ACHN (cell line): Measurements from ENCODE around the gene DLG4.
A peak's percentile ranks its signal among the peaks of the same experiment; 100 is the strongest.
"Not testable (repeated sequence)": the region's sequence is repeated elsewhere in the genome, so short reads cannot be mapped to it uniquely, and the experiment has no call there.

Source experiments
- DNase-seq: peaks from one replicate; pipeline ENCODE4 v3.0.0-alpha.2; 2015
- in situ Hi-C: cut with HindIII; loops from 2 replicates; pipeline ENCODE4 v1.10.0; 2017; ENCODE audit warnings: low sequenced_read_pairs, low pct_ligation_motif_present, low pct_unique_long_range_greater_than_20kb

DLG4 gene

GRCh38 chr17:7204336-7204735 is 15.3 kb downstream of the DLG4 start:
- no peak for DNase-seq
- in situ Hi-C loops, result no loop called here

DNA sequence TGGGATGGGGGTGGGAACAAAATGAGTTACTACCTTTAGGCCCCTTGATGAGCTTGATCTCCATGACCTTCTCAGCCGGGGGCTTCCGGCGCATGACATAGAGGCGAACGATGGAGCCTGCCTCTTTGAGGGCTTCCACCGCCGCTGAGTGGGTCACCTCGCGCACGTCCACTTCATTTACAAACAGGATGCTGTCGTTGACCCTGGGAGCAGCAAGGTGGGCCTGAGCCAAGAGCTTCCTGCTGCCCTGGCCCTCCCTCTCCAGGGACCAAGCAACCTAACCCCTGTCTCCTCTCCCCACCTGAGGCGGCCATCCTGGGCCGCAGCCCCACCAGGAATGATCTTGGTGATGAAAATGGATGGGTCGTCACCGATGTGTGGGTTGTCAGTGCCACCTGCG is 16.2 kb downstream of the DLG4 start:
- no peak for DNase-seq
- in situ Hi-C loops, result no loop called here

DNA sequence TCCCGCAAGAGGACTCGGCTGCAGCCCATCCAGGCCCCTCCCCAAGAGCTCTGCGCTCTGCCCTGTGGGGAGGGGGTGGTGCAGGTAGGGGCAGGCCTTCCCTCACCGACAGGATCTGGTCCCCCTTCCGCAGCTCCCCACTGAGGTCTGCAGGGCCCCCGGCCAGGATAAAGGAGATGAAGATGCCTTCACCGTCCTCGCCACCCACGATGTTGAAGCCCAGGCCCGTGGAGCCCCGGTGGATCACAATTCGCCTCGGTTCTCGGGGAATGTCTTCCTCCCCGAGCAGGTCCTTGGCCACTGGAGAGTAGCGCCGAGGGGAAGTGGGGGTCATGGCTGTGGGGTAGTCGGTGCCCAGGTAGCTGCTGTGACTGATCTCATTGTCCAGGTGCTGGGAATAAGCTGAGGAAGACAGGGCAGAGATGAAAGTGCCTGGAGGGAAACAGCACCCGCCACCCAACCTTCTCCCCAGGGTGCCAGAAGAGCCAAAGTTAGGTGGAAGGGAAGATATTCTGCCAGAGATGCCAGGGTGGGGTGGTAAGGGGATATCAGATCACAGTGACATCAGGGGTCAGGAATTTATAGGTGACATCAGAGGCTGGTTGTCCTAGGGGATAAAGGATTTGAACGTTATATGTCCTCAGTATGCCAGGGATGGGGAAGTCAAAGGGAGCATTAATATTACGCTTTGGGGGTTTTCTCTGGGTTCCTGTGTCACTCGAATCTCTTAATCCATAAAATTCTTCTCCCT is 22.8 kb downstream of the DLG4 start:
- no peak for DNase-seq
- in situ Hi-C loops, result no loop called here

DNA sequence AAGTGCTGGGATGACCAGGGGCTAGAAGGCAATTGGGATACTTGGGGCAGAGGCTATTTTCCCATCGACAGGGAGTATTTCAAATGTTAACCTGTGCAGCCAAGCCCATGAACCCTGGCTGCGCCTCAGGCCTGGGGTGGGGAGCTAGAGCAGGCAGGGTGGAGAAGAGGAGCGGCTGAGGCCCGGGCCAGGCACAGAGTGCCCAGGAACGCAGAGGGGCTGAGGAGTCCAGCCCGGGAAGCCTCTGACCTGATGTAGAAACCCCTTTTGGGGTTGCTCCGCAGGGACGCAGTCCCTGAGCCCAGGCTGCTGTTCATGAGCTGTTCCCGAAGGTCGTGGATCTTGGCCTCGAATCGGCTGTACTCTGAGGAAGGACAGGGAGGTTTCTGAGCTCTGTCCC is 23.7 kb downstream of the DLG4 start:
- no peak for DNase-seq
- in situ Hi-C loops, result no loop called here

DNA sequence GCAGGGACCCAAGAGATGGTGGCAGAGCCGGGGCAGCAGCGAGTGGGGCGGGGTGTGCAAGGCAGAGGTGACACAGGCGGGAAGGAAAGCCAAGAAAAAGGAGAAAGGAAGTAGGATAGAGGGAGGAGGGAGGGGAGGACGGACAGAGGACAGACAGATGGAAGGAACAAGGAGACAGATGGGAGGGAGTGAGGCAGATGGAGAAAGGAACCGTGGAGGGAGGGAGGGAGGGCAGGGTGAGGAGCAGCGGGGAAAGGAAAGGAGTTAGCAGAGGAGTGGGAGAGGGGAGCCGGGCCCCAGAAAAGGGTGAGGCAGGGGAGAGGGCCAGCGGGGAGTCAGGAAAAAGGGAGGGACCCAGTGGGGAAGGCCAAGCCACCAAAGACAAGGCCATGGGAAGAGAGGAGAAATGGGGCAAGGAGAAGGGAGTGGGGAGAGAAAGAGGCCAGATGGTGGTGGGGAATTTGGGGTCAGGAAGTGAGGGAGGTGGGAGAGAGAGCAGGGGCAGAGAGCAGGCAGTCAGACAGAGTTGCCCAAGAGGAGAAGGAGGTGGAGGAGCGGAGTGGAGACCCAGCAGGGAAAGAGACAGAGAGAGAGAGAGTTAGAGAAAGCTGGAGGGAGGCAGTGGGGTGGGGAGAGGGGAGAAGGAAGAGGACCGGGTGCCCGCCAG is 27.2 kb downstream of the DLG4 start:
- in situ Hi-C loops, result no loop called here
- no peak for DNase-seq

- peak; percentile 52 for DNase-seq
- in situ Hi-C loops, result no loop called here
Observed at GRCh38 chr17:7191571-7192270, 27.9 kb downstream of the DLG4 start.

DNA sequence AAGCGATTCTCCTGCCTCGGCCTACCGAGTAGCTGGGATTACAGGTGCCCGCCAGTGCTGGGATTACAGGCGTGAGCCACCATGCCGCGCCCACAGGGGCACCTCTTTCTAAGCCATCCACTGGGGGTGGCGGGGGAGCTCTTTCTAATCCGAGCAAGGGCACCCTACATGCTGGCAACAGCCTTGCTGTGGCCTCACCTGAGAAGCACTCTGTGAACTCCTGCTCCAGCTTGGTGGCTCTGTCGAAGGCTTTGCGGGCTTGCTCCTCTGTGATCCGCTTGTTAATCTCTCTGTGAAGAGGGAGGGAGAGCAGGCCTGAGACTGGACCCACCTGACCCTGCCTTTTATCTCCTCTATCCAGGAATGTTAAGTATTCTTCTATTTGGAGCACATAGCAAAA is 28.6 kb downstream of the DLG4 start:
- no peak for DNase-seq
- in situ Hi-C loops, result no loop called here

DNA sequence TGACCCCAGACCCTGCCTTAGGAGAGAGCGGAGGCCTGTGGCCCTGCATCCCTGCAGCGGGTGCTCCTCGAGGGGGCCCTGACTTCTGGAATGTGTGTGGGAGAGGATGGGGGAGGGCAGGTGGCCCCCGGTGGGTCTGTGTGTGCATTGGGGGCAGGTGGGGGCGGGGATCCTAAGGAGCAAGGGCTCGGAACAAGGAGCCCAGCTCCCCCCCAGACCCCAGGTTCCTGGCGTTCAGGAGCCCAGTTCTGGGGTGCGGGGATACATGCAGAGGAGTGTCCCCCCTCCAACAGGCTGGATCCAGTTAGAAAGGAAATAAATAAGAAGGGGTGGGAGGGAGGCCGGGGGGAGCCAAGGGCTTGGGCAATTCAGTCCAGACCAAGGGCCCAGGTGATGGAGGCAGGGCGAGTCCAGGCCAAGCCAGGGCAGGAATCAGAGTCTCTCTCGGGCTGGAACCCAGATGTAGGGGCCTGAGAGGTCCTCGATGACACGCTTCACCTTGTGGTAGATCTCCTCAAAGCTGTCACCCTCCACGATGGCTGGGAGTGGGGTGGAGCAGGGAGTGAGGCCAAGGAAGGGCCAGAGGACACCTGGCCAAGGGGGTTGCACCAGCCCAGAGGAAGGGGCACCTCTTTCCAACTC is 29.2 kb downstream of the DLG4 start:
- in situ Hi-C loops, result no loop called here
- DNase-seq, result no peak

DNA sequence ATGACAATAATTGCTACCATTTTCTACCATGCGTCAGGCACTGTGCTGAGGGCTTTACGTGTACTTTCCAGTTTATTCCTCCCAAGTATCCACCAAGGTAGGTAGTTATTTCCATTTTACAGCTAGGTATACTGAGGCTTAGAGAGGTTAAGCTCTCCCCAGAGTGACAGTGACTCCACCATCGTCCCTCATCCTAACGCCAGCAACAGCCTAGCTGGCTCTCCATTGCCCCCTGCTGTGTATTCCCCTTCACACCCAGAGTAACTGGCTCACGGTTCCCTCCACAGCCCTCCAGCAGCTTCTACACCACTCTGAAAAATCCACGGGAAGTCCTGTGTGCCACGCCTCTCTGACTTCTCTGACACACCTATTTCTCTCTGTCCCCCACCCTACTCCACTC is 33.4 kb downstream of the DLG4 start:
- in situ Hi-C loops, result no loop called here
- no peak for DNase-seq

DNA sequence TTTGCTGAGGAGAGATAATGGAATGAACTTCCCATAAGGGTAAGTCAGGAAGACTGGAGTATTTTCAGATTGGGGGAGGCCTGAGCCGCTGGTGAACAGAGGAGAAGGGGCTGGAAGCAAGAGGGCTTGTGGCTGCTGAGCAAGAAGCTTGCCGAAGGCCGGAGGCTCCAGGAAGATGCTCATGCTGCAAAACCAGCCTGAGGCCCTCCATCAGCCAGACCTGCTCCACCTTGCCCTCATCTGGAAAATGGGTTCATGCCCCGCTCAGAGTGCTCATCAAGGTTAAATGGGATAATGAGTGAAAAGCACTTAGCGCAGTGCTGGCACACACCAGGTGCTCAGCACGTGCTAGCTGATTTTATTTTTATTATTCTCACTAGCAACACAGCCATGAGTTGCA is 35.0 kb downstream of the DLG4 start:
- in situ Hi-C loops, result no loop called here
- DNase-seq, result no peak

DNA sequence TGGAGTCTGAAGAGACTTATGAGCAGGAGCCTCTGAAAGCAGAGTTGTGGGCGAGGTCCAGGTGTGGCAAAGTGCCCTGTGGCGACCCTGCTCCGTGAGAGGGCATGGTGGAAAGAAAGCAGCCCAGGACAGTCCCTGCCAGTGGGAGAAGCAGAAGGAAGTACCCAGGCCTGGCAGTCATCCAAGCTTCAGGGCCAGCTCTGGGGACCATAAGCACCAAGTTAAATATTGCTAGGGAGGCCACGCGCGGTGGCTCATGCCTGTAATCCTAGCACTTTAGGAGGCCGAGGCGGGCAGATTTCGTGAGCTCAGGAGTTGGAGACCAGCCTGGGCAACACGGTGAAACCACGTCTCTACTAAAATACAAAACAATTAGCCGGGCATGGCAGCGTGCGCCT is 35.5 kb downstream of the DLG4 start:
- in situ Hi-C loops, result no loop called here
- DNase-seq, result peak; percentile 83

DNA sequence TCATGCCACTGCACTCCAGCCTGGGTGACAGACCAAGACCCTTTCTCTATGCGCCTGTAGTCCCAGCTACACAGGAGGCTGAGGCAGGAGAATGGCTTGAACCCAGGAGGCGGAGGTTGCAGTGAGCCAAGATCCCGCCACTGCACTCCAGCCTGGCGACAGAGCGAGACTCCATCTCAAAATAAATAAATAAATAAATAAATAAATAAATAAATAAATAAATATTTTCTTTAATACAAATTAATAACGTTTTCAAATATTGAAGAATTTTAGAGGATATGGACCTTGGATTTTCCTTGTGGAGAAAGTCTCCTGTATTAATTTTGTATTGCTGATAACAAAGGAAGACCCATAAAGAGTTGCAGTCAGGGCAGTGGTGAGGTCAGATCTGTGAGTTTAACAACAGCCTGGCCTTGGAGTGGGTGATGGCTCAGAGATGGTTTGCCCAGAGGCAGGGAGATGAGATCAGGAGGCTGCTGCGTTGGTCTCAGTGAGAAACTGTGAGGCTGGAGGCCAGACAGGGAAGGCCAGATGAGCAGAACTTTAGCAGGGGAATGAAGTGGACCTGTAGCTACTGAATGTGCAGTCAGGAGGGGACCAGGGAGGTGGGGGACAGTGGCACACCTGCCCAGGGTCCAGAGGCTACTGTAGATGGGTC is 36.1 kb downstream of the DLG4 start:
- peak; percentile 69 for DNase-seq
- in situ Hi-C loops, result no loop called here

DNA sequence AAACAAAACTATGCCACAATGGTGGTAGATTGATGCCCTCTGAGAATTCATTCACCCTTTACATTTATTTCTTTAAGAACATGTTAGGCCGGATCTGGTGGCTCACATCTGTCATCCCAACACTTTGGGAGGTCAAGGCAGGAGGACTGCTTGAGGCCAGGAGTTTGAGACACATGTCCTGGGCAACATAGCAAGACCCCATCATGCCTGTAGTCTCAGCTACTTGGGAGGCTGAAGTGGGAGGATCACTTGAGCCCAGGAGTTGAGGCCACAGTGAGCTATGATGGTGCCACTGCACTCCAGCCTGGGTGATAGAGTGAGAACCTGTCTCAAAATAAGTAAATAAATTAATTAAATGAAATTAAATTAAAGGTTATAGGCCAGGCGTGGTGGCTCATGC is 37.5 kb downstream of the DLG4 start:
- DNase-seq, in situ Hi-C loops: not testable (repeated sequence)

- in situ Hi-C loops, result no loop called here
- no peak for DNase-seq
Observed at GRCh38 chr17:7179317-7180254, 40.0 kb downstream of the DLG4 start, which contains the start of gene ASGR1. TSS of gene ASGR1 (minus strand) at chr17:7179370. CDS start at chr17:7178563, 807 bp downstream.

DNA sequence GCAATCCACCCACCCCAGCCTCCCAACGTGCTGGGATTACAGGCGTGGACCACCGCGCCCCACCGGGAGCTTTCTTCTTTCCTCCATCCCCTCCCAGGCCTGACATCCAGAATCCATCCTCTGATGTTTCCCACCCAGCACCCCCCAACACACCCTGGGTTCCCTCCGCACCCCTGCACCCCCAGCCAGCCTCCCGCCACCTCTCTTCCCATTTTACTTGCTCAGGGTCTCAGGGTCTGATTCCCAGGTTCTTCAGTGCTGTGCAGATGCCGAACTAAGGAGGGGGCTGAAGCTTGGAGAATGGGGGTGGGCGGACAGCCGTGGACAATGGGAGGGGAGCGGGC is 40.7 kb downstream of the DLG4 start:
- in situ Hi-C loops, result no loop called here
- no peak for DNase-seq

DNA sequence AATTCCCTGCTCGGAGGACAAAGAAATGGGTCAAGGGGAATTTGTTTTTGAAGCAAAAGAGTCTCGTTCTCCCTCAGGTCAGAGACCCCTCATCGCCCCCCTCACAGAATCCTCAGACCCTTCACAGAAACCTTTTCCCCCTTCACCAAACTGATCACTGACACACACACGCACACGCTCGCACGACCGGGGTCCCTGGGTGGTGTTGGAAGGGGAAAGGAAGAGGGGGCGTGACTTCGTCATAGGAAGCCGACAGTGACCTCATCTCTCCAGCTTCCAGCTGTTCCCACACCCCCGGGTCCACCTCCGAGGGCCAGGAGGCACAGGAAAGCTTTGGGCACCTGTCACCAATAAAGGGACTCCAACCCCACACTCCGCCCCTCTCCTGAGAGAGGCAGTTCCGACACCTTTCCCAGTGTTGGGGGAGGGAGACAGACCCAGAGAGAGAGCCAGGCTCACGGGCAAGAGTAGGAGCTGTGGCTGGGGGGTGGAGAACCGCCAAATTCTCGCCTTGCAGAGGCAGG is 41.6 kb downstream of the DLG4 start:
- DNase-seq, result no peak
- in situ Hi-C loops, result no loop called here

- peak; percentile 76 for DNase-seq
- in situ Hi-C loops, result no loop called here
Observed at GRCh38 chr17:7177191-7177953, 42.3 kb downstream of the DLG4 start.
